ENCODE measurements around the gene CRK. TPM values are rescaled to one million over a fixed set of nuclear protein-coding genes. Genes with fewer than 3 reads are reported as not detected.
A peak's percentile ranks its signal among the peaks of the same experiment; 100 is the strongest.

CRK gene
- total RNA-seq, 2 donors from 2014 or later, result 50.5 to 52.3 TPM

DNA sequence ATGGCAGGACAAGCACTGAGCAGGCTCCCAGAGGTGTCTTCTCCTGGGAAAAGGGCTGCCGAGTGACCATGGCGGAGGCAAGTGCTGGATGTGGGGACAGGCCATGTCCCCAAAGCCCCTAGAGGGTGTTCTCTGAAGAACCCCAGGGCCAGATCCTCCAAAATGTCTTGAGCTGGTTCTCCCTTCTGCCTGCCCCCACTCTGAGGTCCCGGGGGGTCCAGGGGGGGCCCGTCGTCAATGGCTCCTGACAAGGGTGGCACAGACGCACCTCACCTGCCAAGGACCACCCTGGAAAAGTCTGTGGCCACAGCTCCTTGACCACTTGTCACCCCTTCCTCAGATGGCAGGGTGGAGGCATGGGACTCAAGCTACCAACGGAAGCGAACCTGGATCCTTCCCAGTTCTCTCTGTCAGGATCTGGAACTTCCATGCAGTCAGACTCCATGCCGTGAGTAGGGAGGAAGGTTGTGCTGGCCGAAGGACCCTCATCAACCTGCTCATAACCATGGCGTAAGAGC, 38.8 kb upstream of the CRK start:
- no peak overlapping the region for H3K9ac ChIP-seq (ENCODE audit: extremely low read depth, low read length, poor library complexity, severe bottlenecking)
- Mint-ChIP-seq H3K36me3 (ENCODE audit: low read depth) (peaks cover 7% of the 10 kb centered on the region), H3K4me3 (no peak overlapping the region), H3K27ac (no peak overlapping the region), H3K9me3 (no peaks in the 10 kb centered on the region), H3K4me1 (peaks cover 19% of the 10 kb centered on the region), H3K27me3 (ENCODE audit: insufficient read depth) (peaks cover 5% of the 10 kb centered on the region)
- no peak for DNase-seq
- no peak overlapping the region for H3K4me3 ChIP-seq (ENCODE audit: low read length)
- TF ChIP-seq, protein P1, sequence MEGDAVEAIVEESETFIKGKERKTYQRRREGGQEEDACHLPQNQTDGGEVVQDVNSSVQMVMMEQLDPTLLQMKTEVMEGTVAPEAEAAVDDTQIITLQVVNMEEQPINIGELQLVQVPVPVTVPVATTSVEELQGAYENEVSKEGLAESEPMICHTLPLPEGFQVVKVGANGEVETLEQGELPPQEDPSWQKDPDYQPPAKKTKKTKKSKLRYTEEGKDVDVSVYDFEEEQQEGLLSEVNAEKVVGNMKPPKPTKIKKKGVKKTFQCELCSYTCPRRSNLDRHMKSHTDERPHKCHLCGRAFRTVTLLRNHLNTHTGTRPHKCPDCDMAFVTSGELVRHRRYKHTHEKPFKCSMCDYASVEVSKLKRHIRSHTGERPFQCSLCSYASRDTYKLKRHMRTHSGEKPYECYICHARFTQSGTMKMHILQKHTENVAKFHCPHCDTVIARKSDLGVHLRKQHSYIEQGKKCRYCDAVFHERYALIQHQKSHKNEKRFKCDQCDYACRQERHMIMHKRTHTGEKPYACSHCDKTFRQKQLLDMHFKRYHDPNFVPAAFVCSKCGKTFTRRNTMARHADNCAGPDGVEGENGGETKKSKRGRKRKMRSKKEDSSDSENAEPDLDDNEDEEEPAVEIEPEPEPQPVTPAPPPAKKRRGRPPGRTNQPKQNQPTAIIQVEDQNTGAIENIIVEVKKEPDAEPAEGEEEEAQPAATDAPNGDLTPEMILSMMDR (conservative IDR thresholded peaks at IDR 0.05), result no peak
- no peaks in the 10 kb centered on the region for H3K4me1 ChIP-seq (ENCODE audit: control insufficient read depth, insufficient read depth, low read length)
- no peaks in the 10 kb centered on the region for H3K27me3 ChIP-seq (ENCODE audit: control insufficient read depth, insufficient read depth, low read length, poor library complexity, severe bottlenecking)
- no peaks in the 10 kb centered on the region for H3K36me3 ChIP-seq (ENCODE audit: control insufficient read depth, insufficient read depth, low read length)
- H3K27ac ChIP-seq (ENCODE audit: low read depth, low read length), result no peak overlapping the region
- WGBS, 2 experiments (ENCODE audit: insufficient coverage in 1 of 2, insufficient read length in 1 of 2), result 93 to 95% methylated on average over 11 of the region's 11 CpGs
- H3K9me3 ChIP-seq (ENCODE audit: control insufficient read depth, low read length), result no peaks in the 10 kb centered on the region

DNA sequence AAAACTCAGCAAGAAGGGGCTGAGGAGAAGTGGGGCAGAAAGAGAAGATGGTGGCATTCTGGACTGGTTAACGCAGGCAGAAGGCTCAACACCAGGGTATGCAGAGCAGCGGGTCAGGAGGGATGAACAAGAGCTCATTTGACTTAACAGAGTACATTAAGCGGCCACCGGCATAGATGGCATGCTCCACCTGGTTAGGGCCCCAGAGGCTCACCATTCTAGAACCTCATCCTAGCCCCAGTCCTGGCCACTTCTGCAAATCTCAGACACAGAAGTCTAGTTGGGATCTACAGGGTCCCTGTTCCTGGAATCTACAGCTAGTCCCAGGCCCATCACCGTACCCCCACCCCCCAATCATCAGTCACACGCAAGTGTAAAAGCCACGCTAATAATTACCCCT, 38.2 kb upstream of the CRK start:
- Histone ChIP-seq H3K9ac (ENCODE audit: extremely low read depth, low read length, poor library complexity, severe bottlenecking) (no peak overlapping the region), H3K4me1 (ENCODE audit: control insufficient read depth, insufficient read depth, low read length) (no peaks in the 10 kb centered on the region), H3K36me3 (ENCODE audit: control insufficient read depth, insufficient read depth, low read length) (no peaks in the 10 kb centered on the region), H3K4me3 (ENCODE audit: low read length) (no peak overlapping the region), H3K27ac (ENCODE audit: low read depth, low read length) (no peak overlapping the region), H3K27me3 (ENCODE audit: control insufficient read depth, insufficient read depth, low read length, poor library complexity, severe bottlenecking) (no peaks in the 10 kb centered on the region), H3K9me3 (ENCODE audit: control insufficient read depth, low read length) (no peaks in the 10 kb centered on the region)
- no peak overlapping the region for H3K27ac Mint-ChIP-seq
- H3K36me3 Mint-ChIP-seq (ENCODE audit: low read depth), result peaks cover 4% of the 10 kb centered on the region
- no peaks in the 10 kb centered on the region for H3K9me3 Mint-ChIP-seq
- 96 to 100% methylated on average over 5 to 7 of the region's 7 CpGs for whole genome bisulfite sequencing, 2 experiments (ENCODE audit: insufficient coverage in 1 of 2, insufficient read length in 1 of 2)
- H3K27me3 Mint-ChIP-seq (ENCODE audit: insufficient read depth), result peaks cover 5% of the 10 kb centered on the region
- no peak for DNase-seq
- no peak overlapping the region for H3K4me3 Mint-ChIP-seq
- H3K4me1 Mint-ChIP-seq, result peaks cover 19% of the 10 kb centered on the region
- TF ChIP-seq, protein P1 (conservative IDR thresholded peaks at IDR 0.05), result no peak

DNA sequence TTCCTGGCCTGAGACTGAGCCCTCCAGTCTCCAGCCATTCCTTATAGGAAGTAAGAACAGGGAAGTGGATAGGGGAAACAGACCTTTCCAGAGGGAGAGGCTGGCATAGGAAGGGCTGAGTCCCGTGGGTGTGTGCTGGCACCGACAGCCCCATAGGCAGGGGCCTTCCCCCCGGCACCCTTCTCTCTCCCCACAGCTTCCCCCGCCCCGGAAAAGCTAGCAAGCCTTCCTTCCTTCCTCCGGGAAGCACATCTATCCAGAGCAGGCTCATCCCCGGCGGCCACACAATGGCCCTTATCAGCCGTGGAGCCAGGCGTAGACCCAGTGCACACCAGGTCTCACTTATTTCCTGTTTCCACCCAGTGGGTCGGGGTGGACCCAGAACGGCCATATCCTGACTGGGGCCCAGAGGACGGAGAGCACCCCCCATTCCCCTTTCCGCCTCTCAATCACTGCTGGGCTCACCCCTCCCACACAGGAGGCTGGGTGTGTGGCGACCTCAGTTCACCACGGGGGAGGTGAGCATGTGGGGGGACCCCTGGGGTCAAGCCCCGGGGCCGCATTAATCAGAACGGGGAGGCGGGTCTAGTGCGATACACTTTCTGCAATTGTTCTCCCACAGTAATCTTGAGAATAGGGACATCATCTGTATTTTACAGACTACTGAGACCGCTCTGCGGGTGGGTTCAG, 37.4 kb upstream of the CRK start:
- Mint-ChIP-seq H3K4me1 (peaks cover 19% of the 10 kb centered on the region), H3K27me3 (ENCODE audit: insufficient read depth) (peaks cover 8% of the 10 kb centered on the region), H3K9me3 (no peaks in the 10 kb centered on the region), H3K36me3 (ENCODE audit: low read depth) (peaks cover 4% of the 10 kb centered on the region), H3K4me3 (peak overlapping the region; percentile 84), H3K27ac (no peak overlapping the region)
- H3K27me3 ChIP-seq (ENCODE audit: control insufficient read depth, insufficient read depth, low read length, poor library complexity, severe bottlenecking), result no peaks in the 10 kb centered on the region
- no peak overlapping the region for H3K27ac ChIP-seq (ENCODE audit: low read depth, low read length)
- H3K36me3 ChIP-seq (ENCODE audit: control insufficient read depth, insufficient read depth, low read length), result no peaks in the 10 kb centered on the region
- H3K9ac ChIP-seq (ENCODE audit: extremely low read depth, low read length, poor library complexity, severe bottlenecking), result no peak overlapping the region
- H3K9me3 ChIP-seq (ENCODE audit: control insufficient read depth, low read length), result no peaks in the 10 kb centered on the region
- DNase-seq, result no peak
- H3K4me3 ChIP-seq (ENCODE audit: low read length), result no peak overlapping the region
- 80 to 81% methylated on average over 11 to 23 of the region's 23 CpGs for WGBS, 2 experiments (ENCODE audit: insufficient coverage in 1 of 2, insufficient read length in 1 of 2)
- TF ChIP-seq, protein P1 (conservative IDR thresholded peaks at IDR 0.05), result no peak
- H3K4me1 ChIP-seq (ENCODE audit: control insufficient read depth, insufficient read depth, low read length), result no peaks in the 10 kb centered on the region
